ENCODE results near the gene MYO7B. TPM values are rescaled to one million over a fixed set of nuclear protein-coding genes. Genes with fewer than 3 reads are reported as not detected.
A peak's percentile ranks its signal among the peaks of the same experiment; 100 is the strongest.

The MYO7B gene
- total RNA-seq, 1 donor from 2014 or later = 0.04 TPM

DNA sequence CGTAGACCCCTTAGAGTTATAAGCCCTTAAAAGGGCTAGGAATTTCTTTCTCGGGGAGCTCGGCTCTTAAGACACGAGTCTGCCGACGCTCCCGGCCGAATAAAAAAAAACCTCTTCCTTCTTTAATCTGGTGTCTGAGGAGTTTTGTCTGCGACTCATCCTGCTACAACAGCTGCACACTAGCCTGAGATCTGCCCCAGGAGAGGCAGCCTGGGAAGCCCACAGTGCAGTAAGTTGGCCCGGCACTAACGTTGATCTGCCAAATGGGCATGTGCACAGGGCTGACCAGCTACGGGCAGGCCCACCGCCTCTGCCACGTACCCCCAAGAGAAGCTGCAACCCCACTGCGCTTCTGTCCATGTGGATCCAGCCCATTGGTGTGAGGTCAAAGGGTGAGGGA, 148.3 kb downstream of the MYO7B start:
- peaks cover 11% of the 10 kb centered on the region for H3K4me1 Mint-ChIP-seq
- peak overlapping the region; percentile 11 for H3K27ac Mint-ChIP-seq
- no peak overlapping the region for H3K4me3 Mint-ChIP-seq
- peaks cover 7% of the 10 kb centered on the region for H3K27me3 Mint-ChIP-seq (ENCODE audit: low read depth)
- TF ChIP-seq, protein P1, sequence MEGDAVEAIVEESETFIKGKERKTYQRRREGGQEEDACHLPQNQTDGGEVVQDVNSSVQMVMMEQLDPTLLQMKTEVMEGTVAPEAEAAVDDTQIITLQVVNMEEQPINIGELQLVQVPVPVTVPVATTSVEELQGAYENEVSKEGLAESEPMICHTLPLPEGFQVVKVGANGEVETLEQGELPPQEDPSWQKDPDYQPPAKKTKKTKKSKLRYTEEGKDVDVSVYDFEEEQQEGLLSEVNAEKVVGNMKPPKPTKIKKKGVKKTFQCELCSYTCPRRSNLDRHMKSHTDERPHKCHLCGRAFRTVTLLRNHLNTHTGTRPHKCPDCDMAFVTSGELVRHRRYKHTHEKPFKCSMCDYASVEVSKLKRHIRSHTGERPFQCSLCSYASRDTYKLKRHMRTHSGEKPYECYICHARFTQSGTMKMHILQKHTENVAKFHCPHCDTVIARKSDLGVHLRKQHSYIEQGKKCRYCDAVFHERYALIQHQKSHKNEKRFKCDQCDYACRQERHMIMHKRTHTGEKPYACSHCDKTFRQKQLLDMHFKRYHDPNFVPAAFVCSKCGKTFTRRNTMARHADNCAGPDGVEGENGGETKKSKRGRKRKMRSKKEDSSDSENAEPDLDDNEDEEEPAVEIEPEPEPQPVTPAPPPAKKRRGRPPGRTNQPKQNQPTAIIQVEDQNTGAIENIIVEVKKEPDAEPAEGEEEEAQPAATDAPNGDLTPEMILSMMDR (IDR thresholded peaks at IDR 0.05; ENCODE audit: unreplicated experiment) = no peak
- H3K36me3 Mint-ChIP-seq = peaks cover 2% of the 10 kb centered on the region
- H3K9me3 Mint-ChIP-seq = peaks cover 8% of the 10 kb centered on the region
- DNase-seq (ENCODE audit: low spot score in 2 of 2, unreplicated experiment in 2 of 2) = no peak

DNA sequence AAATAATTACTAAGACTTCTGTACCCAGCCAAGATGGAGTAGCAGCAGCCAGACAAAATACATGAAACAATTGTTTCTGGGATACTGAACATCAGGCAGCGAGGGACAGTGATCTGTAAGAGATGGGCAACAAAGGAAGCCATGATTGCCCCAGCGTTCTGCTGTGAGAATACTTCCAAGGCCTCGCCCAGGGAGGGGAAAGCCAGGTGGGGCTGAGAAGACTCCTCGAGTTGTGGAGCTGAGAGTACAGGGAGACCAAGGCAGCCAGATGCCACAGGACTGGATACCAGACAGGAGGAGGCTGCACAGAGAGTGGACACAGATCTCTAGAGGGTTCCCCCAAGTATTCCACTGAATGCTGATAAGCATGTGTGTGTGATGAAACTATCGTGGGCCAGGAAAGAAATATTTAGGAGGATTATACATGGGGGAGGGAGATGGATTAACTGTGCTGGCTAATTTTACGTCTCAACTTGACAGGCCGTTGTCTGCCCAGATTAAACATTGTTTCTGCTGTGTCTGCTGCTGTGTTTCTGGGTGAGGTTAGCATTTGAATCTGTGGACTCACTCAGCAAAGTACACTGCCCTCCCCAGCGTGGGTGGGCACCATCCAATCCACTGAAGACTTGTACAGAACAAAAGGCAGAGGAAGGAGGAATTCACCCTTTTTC, 150.1 kb downstream of the MYO7B start:
- peak overlapping the region; percentile 28 for H3K27ac Mint-ChIP-seq
- H3K9me3 Mint-ChIP-seq = peaks cover 13% of the 10 kb centered on the region
- H3K27me3 Mint-ChIP-seq (ENCODE audit: low read depth) = peaks cover 6% of the 10 kb centered on the region
- H3K4me3 Mint-ChIP-seq = no peak overlapping the region
- peaks cover 11% of the 10 kb centered on the region for H3K4me1 Mint-ChIP-seq
- TF ChIP-seq, protein P1 (IDR thresholded peaks at IDR 0.05; ENCODE audit: unreplicated experiment) = no peak
- peaks cover 3% of the 10 kb centered on the region for H3K36me3 Mint-ChIP-seq
- no peak for DNase-seq (ENCODE audit: low spot score in 2 of 2, unreplicated experiment in 2 of 2)

Other genes starting within 250 kb of the MYO7B start
- gene ERCC3, start 241.5 kb upstream of the MYO7B start, total RNA-seq = 60.6 to 62.6 TPM (median 62.0 TPM) in 3 replicates
- gene MAP3K2, start 147.7 kb upstream of the MYO7B start, total RNA-seq = 47.6 to 48.1 TPM (median 47.9 TPM) in 3 replicates
- gene PROC, start 117.3 kb upstream of the MYO7B start, total RNA-seq = 0.24 to 0.25 TPM (median 0.25 TPM) in 3 replicates
- gene IWS1, start 9.2 kb upstream of the MYO7B start, total RNA-seq = 47.0 to 47.9 TPM (median 47.6 TPM) in 3 replicates
- gene GPR17, start 110.5 kb downstream of the MYO7B start, total RNA-seq = not detected in 3 replicates
- gene LIMS2, start 139.8 kb downstream of the MYO7B start, total RNA-seq = 11.9 to 13.0 TPM (median 11.9 TPM) in 3 replicates
- 11.6 to 12.9 TPM (median 12.1 TPM) in 3 replicates for gene SFT2D3, start 165.8 kb downstream of the MYO7B start, total RNA-seq

Measured in mesothelial cell of epicardium (in vitro differentiated cells).